ENCODE results near the gene REXO2. TPM values are rescaled to one million over a fixed set of nuclear protein-coding genes. Genes with fewer than 3 reads are reported as not detected.
A peak's percentile ranks its signal among the peaks of the same experiment; 100 is the strongest.

Gene REXO2
- total and polyA plus RNA-seq, 2 of the 8 experiments (the other 6 are each of a cell fraction or from before 2014, with no cell fraction given), result 111 to 114 TPM

DNA sequence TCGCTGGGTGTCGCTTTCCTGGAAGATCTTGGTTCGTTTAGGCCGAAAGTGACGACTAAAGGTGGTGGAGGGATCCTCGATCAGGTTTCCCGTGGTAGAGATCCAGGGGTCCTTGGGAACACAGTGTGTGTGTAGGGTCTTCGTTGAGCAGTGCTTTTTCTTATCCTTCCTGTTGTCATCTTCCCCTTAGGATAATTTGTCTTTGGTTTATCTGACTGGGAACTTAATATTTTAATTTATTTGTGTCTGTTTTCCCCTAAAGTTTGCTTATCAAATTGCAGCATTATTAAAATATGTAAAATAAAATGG, 38.4 kb upstream of the REXO2 start:
- Histone ChIP-seq H4K20me1 (replicated peaks in 1 of 2; ENCODE audit: control insufficient read depth in 1 of 2, insufficient read depth in 2 of 2, low read length in 2 of 2) (peaks cover 0 to 2% of the 10 kb centered on the region in 2 experiments), H3K36me3 (ENCODE audit: control insufficient read depth in 2 of 4, insufficient read depth in 4 of 4, low read length in 3 of 4) (peaks cover 2 to 25% (median 8%) of the 10 kb centered on the region in 4 experiments; a peak in 5 of 8 replicates), H2BK120ac (replicated peaks; ENCODE audit: low read depth, low read length) (no peak overlapping the region), H3K9ac (replicated peaks in 1 of 4; ENCODE audit: extremely low read depth in 1 of 4, low read depth in 3 of 4, low read length in 3 of 4) (peak overlapping the region; percentile 64 to 98 (median 97)), H4K91ac (replicated peaks; ENCODE audit: insufficient read length, low read length) (peak overlapping the region; percentile 15), H3K23me2 (ENCODE audit: low read depth, low read length) (peaks cover 8% of the 10 kb centered on the region; the same call in 1 of the 2 replicates), H2AK5ac (ENCODE audit: low read depth, low read length) (no peak overlapping the region; the same call in 1 of the 2 replicates), H2BK15ac (ENCODE audit: low read length) (0 out of 2 replicates have a peak overlapping the region, but pooled peaks have one; percentile 47), H3K27ac (ENCODE audit: low read depth, low read length) (peak overlapping the region; percentile 99), H3K56ac (replicated peaks; ENCODE audit: insufficient read length, low read depth, low read length) (peak overlapping the region; percentile 24), H3K9me3 (ENCODE audit: insufficient read depth in 2 of 2, low read depth in 1 of 2, low read length in 1 of 2) (no peaks in the 10 kb centered on the region), H3K4me1 (replicated peaks in 1 of 4; ENCODE audit: control insufficient read depth in 3 of 4, insufficient read depth in 4 of 4, low read length in 3 of 4) (no peaks in the 10 kb centered on the region; a peak in 1 of 7 replicates), H2AFZ (ENCODE audit: low read length) (no peak overlapping the region), H3K23ac (ENCODE audit: insufficient read length) (no peak overlapping the region), H3K27me3 (replicated peaks in 1 of 4; ENCODE audit: control insufficient read depth in 3 of 4, extremely low read depth in 1 of 4, insufficient read depth in 3 of 4, low read length in 3 of 4) (no peaks in the 10 kb centered on the region), H3K4me2 (ENCODE audit: insufficient read depth in 1 of 2, low read depth in 2 of 2, low read length in 2 of 2) (peak overlapping the region; percentile 89 to 95), H3K14ac (ENCODE audit: insufficient read length) (no peak overlapping the region), H2BK20ac (ENCODE audit: low read length) (no peak overlapping the region), H3K79me2 (ENCODE audit: control insufficient read depth in 1 of 2, insufficient read depth in 2 of 2, low read length in 2 of 2) (peaks cover 0 to 63% of the 10 kb centered on the region in 2 experiments; a peak in 3 of 4 replicates), H3K4me3 (ENCODE audit: extremely low read depth in 1 of 4, insufficient read depth in 2 of 4, low read depth in 3 of 4, low read length in 4 of 4) (peak overlapping the region; percentile 83 to 94 (median 90)), H4K5ac (ENCODE audit: insufficient read length, low read depth, low read length) (peak overlapping the region; percentile 91), H2BK5ac (ENCODE audit: low read depth, low read length) (peak overlapping the region; percentile 100), H3K4ac (replicated peaks; ENCODE audit: insufficient read length, low read depth, low read length) (peak overlapping the region; percentile 8), H2BK12ac (ENCODE audit: low read depth, low read length) (peak overlapping the region; percentile 65; the same call in 1 of the 2 replicates), H3K79me1 (ENCODE audit: low read depth, low read length) (no peaks in the 10 kb centered on the region), H4K8ac (ENCODE audit: extremely low read depth, insufficient read depth, low read length) (peak overlapping the region; percentile 99; the same call in 1 of the 2 replicates), H3K18ac (ENCODE audit: extremely low read depth, low read length) (peak overlapping the region; percentile 90)
- POLR2A ChIA-PET (ENCODE audit: partially characterized antibody), result interaction anchor here (0.7 to 1.8 kb wide), 7 partner anchors 11 to 149 kb away, joined by 3 to 14 read pairs (median 5); no protein-coding TSS in a partner anchor
- 0% methylated on average over 8 of the region's 8 CpGs; no CpG with 5 or more reads in 1 of the 2 experiments for WGBS, 2 experiments (ENCODE audit: extremely low coverage in 1 of 2, insufficient coverage in 1 of 2, insufficient read length in 1 of 2, insufficient replicate concordance in 2 of 2, low coverage in 1 of 2, low lambda C conversion rate in 2 of 2, missing lambda C conversion rate in 1 of 2)
- TF ChIP-seq PHF8 (conservative IDR thresholded peaks at IDR 0.05; ENCODE audit: low read depth, low read length) (peak; percentile 7; the same call in 1 of the 2 replicates), JUND (IDR thresholded peaks at IDR 0.05; ENCODE audit: low read length) (no peak)
- TF ChIP-seq, protein P1, sequence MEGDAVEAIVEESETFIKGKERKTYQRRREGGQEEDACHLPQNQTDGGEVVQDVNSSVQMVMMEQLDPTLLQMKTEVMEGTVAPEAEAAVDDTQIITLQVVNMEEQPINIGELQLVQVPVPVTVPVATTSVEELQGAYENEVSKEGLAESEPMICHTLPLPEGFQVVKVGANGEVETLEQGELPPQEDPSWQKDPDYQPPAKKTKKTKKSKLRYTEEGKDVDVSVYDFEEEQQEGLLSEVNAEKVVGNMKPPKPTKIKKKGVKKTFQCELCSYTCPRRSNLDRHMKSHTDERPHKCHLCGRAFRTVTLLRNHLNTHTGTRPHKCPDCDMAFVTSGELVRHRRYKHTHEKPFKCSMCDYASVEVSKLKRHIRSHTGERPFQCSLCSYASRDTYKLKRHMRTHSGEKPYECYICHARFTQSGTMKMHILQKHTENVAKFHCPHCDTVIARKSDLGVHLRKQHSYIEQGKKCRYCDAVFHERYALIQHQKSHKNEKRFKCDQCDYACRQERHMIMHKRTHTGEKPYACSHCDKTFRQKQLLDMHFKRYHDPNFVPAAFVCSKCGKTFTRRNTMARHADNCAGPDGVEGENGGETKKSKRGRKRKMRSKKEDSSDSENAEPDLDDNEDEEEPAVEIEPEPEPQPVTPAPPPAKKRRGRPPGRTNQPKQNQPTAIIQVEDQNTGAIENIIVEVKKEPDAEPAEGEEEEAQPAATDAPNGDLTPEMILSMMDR (IDR thresholded peaks at IDR 0.05; ENCODE audit: control extremely low read depth in 1 of 3, insufficient read depth in 1 of 3, low read depth in 1 of 3, low read length in 3 of 3), result peak in 1 of 3 experiments; percentile 15; a peak in 1 of 4 replicates
- CTCF ChIA-PET (ENCODE audit: partially characterized antibody), result interaction anchor here (1.3 kb wide), 1 partner anchor 9 kb away, joined by 3 read pairs; no protein-coding TSS in a partner anchor
- FAIRE-seq (no peak), DNase-seq (ENCODE audit: low read depth in 1 of 2, low spot score in 2 of 2) (no peak)

Data from H1 (cell line).